K562 (cell line): Measurements from ENCODE around the gene FASN. TPM values are rescaled to one million over a fixed set of nuclear protein-coding genes. Genes with fewer than 3 reads are reported as not detected.
A peak's percentile ranks its signal among the peaks of the same experiment; 100 is the strongest.

Experiments
- ATAC-seq: fragments of 200-7000 bp; cut with Tn5 transposase; 3 replicates; pipeline ENCODE4 v1.9.1; 2020; ENCODE audit warnings: moderate library complexity
- BruUV-seq: library from RNA; stranded (reverse); fragments of 400-500 nt; replicated peaks from 2 replicates; lab custom pipeline; 2021; lab: Mats Ljungman, UMichigan
- CTCF ChIA-PET: fragments of 300-600 bp; formaldehyde crosslinking; extraction: SDS; loops from one replicate; lab custom pipeline; 2021; ENCODE audit warnings: low intra/inter-chr PET ratio; lab: Yijun Ruan, JAX
- POLR2A ChIA-PET: fragments of 300-600, 350-650 bp; sonication (Branson Sonifier 250); formaldehyde crosslinking; extraction: SDS; loops from one replicate; lab custom pipeline; 2021; ENCODE audit warnings: antibody characterized with exemption, inconsistent platforms; lab: Yijun Ruan, JAX
- DNase-seq, 4 experiments: peaks; one replicate each; pipeline versions ENCODE4 v3.0.0 to v3.0.0-alpha.2; 2011 to 2018; ENCODE audit warnings: low spot score in 3 of 4, mixed read lengths in 3 of 4; ENCODE audit errors: extremely low read depth in 1 of 4
- FAIRE-seq: peaks from 2 replicates; lab custom pipeline; 2011; peaks lifted over from hg19 to GRCh38; lab: Jason Lieb, UNC
- H2AFZ ChIP-seq: 2 replicates; pipeline ENCODE4 v1.6.0; 2011; ENCODE audit warnings: low read depth, low read length, control low read depth, inconsistent platforms
- H3K27ac ChIP-seq: fragments of 200-600 bp; 3 replicates; pipeline ENCODE4 v1.8.0; 2011; ENCODE audit warnings: low read depth, mild to moderate bottlenecking, control low read depth, inconsistent platforms, low read length, moderate library complexity, mixed read lengths; ENCODE audit errors: extremely low read depth
- H3K27me3 ChIP-seq, 2 experiments: fragments of 300-600 bp in 1 of 2; 2 replicates in 1 of 2; 3 replicates in 1 of 2; pipeline versions ENCODE4 v1.6.0 to v1.8.0; 2011; ENCODE audit warnings: inconsistent platforms in 2 of 2, low read length in 2 of 2, mild to moderate bottlenecking in 1 of 2, mixed read lengths in 1 of 2, moderate library complexity in 1 of 2; ENCODE audit not compliant: control insufficient read depth in 2 of 2, insufficient read depth in 2 of 2
- H3K36me3 ChIP-seq: fragments of 300-600 bp; 3 replicates; pipeline ENCODE4 v1.8.0; 2011; ENCODE audit warnings: mild to moderate bottlenecking, low read length, inconsistent platforms; ENCODE audit not compliant: control insufficient read depth, insufficient read depth
- H3K4me1 ChIP-seq, 2 experiments: fragments of 200-600 bp in 1 of 2; replicated peaks in 1 of 2; 2 replicates in 1 of 2; 3 replicates in 1 of 2; pipeline versions ENCODE4 v1.5.1 to v1.8.0; 2011; ENCODE audit warnings: inconsistent platforms in 2 of 2, low read length in 2 of 2, mild to moderate bottlenecking in 1 of 2, mixed read lengths in 1 of 2, moderate library complexity in 1 of 2; ENCODE audit not compliant: control insufficient read depth in 2 of 2, insufficient read depth in 2 of 2
- H3K4me2 ChIP-seq: 2 replicates; pipeline ENCODE4 v1.6.1; 2011; ENCODE audit warnings: low read length, control low read depth, inconsistent platforms, mixed read lengths; ENCODE audit not compliant: insufficient read depth
- H3K4me3 ChIP-seq: fragments of 200-600 bp; sonication (generic), shearing (Covaris generic); 2 replicates; pipeline ENCODE4 v1.5.1; 2016; ENCODE audit warnings: control low read depth, inconsistent platforms
- H3K79me2 ChIP-seq: fragments of 200-600 bp; 3 replicates; pipeline ENCODE4 v1.8.0; 2011; ENCODE audit warnings: low read length, inconsistent platforms; ENCODE audit not compliant: control insufficient read depth, insufficient read depth
- H3K9ac ChIP-seq, 2 experiments: 2 replicates each; pipeline versions ENCODE4 v1.6.0 to v1.6.1; 2011; ENCODE audit warnings: low read depth in 2 of 2, low read length in 2 of 2, control low read depth in 1 of 2, inconsistent platforms in 1 of 2, mild to moderate bottlenecking in 1 of 2, mixed read lengths in 1 of 2; ENCODE audit not compliant: insufficient read depth in 1 of 2
- H3K9me1 ChIP-seq: one replicate; pipeline ENCODE4 v1.6.0; 2011; ENCODE audit warnings: inconsistent platforms, mild to moderate bottlenecking, low read length, moderate library complexity; ENCODE audit not compliant: control insufficient read depth, insufficient read depth
- H3K9me3 ChIP-seq: replicated peaks from 2 replicates; pipeline ENCODE4 v1.5.1; 2011; ENCODE audit warnings: low read depth, low read length, inconsistent platforms; ENCODE audit not compliant: control insufficient read depth, insufficient read depth
- H4K20me1 ChIP-seq: replicated peaks from 2 replicates; pipeline ENCODE4 v1.6.1; 2011; ENCODE audit warnings: low read length, inconsistent platforms, mixed read lengths; ENCODE audit not compliant: control insufficient read depth, insufficient read depth
- BRF1 ChIP-seq: IDR thresholded peaks from 3 replicates; pipeline ENCODE4 v1.6.1; 2011; ENCODE audit warnings: borderline replicate concordance, mild to moderate bottlenecking; ENCODE audit not compliant: insufficient read length; ENCODE audit errors: extremely low read depth
- CLOCK ChIP-seq: fragments of 250-450 bp; sonication (Bioruptor Pico); IDR thresholded peaks from 2 replicates; pipeline ENCODE4 v1.4.0; 2020; ENCODE audit warnings: mild to moderate bottlenecking, moderate library complexity, borderline replicate concordance
- ETV1 ChIP-seq: fragments of 450-650 bp; conservative IDR thresholded peaks from 2 replicates; pipeline ENCODE4 v1.6.1; 2016; ENCODE audit warnings: missing genetic modification characterization, control low read depth, low read depth, missing compliant biosample characterization
- FOS ChIP-seq: IDR thresholded peaks from 3 replicates; pipeline ENCODE4 v1.6.1; 2011; ENCODE audit not compliant: insufficient read length; ENCODE audit errors: extremely low read depth
- GTF2A2 ChIP-seq: IDR thresholded peaks from 2 replicates; pipeline ENCODE4 v1.6.1; 2016; ENCODE audit warnings: mild to moderate bottlenecking, missing genetic modification characterization, missing compliant biosample characterization
- HLTF ChIP-seq: fragments of 450-650 bp; IDR thresholded peaks from 2 replicates; pipeline ENCODE4 v1.6.1; 2016
- HSF4 ChIP-seq: fragments of 250-450 bp; sonication (Bioruptor Pico); IDR thresholded peaks from 2 replicates; pipeline ENCODE4 v2.1.2; 2022; ENCODE audit warnings: mild to moderate bottlenecking, moderate library complexity, borderline replicate concordance
- ID3 ChIP-seq, 2 experiments: fragments of 250-450 bp in 1 of 2; fragments of 450-650 bp in 1 of 2; sonication (Bioruptor Pico) in 1 of 2; IDR thresholded peaks; 2 replicates each; pipeline versions ENCODE4 v1.6.1 to v1.8.0; 2016 to 2021; ENCODE audit warnings: mild to moderate bottlenecking in 2 of 2, moderate library complexity in 2 of 2, missing compliant biosample characterization in 1 of 2, missing genetic modification characterization in 1 of 2
- MLX ChIP-seq, 2 experiments: fragments of 450-650 bp in 1 of 2; sonication (generic) in 1 of 2; formaldehyde crosslinking; conservative IDR thresholded peaks; 2 replicates each; pipeline versions ENCODE4 v1.4.0 to v1.8.1; 2020 to 2022; ENCODE audit warnings: mild to moderate bottlenecking in 1 of 2, missing genetic modification reagents in 1 of 2
- NR0B1 ChIP-seq: fragments of 450-650 bp; IDR thresholded peaks from one replicate; pipeline ENCODE4 v1.6.1; 2018; ENCODE audit warnings: mild to moderate bottlenecking, moderate library complexity; ENCODE audit not compliant: partially characterized antibody
- PHB2 ChIP-seq: fragments of 450-650 bp; IDR thresholded peaks from 2 replicates; pipeline ENCODE4 v1.6.1; 2017; ENCODE audit warnings: low read depth
- PHF20 ChIP-seq: fragments of 450-650 bp; IDR thresholded peaks from 2 replicates; pipeline ENCODE4 v1.6.1; 2018; ENCODE audit not compliant: partially characterized antibody
- PML ChIP-seq: IDR thresholded peaks from 2 replicates; pipeline ENCODE4 v1.6.1; 2012; ENCODE audit warnings: low read length, inconsistent platforms
- SMAD2 ChIP-seq: fragments of 150-350 bp; IDR thresholded peaks from 2 replicates; pipeline ENCODE4 v1.6.1; 2014; ENCODE audit warnings: low read depth, mild to moderate bottlenecking, low read length
- WGBS: fragments of 100-300 bp; shearing (Covaris generic); methylation state at CpG from one replicate; pipeline ENCODE4 v1.1.6; 2016; ENCODE audit warnings: low coverage, mixed read lengths; ENCODE audit not compliant: insufficient coverage; ENCODE audit errors: missing lambda C conversion rate; 5-methylcytosine and 5-hydroxymethylcytosine counted together
- in situ Hi-C: fragments of 300-500 bp; cut with MboI; formaldehyde crosslinking; loops from 4 replicates; pipeline ENCODE4 v1.15.0; 2018; ENCODE audit warnings: inconsistent platforms, mixed read lengths
- intact Hi-C: fragments of 100-400 bp; cut with micrococcal nuclease; formaldehyde crosslinking; loops from 2 replicates; pipeline ENCODE4 v1.14.2; 2022
- polyA plus RNA-seq, 8 experiments: library from polyadenylated mRNA; depleted of rRNA in 4 of 8; stranded (reverse) in 5 of 8; unstranded in 3 of 8; fragments of >200 nt; fragmentation: Nextera tagmentation in 2 of 8; fragmentation: Illumina TruSeq in 1 of 8; extraction: Ambion mirVana in 2 of 8; extraction: Trizol in 1 of 8; gene quantifications; 2 replicates each; pipeline versions ENCODE4 v1.2.1 to v1.2.3, GENCODE V29; 2011 to 2014; ENCODE audit warnings: inconsistent platforms in 1 of 8, missing spikeins in 1 of 8
- total RNA-seq, 7 experiments: library from RNA; depleted of rRNA in 6 of 7; stranded (reverse); fragments of >200 nt in 6 of 7; fragmentation: Illumina TruSeq in 2 of 7; extraction: Trizol in 2 of 7; gene quantifications; 2 replicates each; pipeline versions ENCODE4 v1.2.1 to v1.2.3, GENCODE V29; 2011 to 2021; ENCODE audit warnings: low replicate concordance in 1 of 7

Gene FASN
- total and polyA plus RNA-seq, 9 of the 15 experiments (the other 6 are each of a cell fraction or from before 2014, with no cell fraction given), result 0.15 to 663 (median 49.9) TPM

- intact Hi-C loops, result no loop called here
- H3K36me3 ChIP-seq, result peaks cover 19% of the 10 kb centered on the region; the same call in 2 of the 3 replicates
- TF ChIP-seq BRF1 (no peak), NR0B1 (no peak), PML (no peak), PHF20 (no peak), ETV1 (no peak), FOS (no peak), PHB2 (no peak), GTF2A2 (tag) (no peak), HSF4 (CRISPR knock-in tag) (no peak), SMAD2 (no peak), ID3 (CRISPR knock-in tag; IDR thresholded peaks at IDR 0.05) (no peak), ID3 (tag; IDR thresholded peaks at IDR 0.05) (no peak), CLOCK (no peak), MLX (CRISPR knock-in tag; conservative IDR thresholded peaks at IDR 0.05) (no peak), HLTF (no peak)
- TF ChIP-seq, all 486 proteins: peak for 0
- Histone ChIP-seq H3K27me3 (no peaks in the 10 kb centered on the region), H3K9me1 (peaks cover 7% of the 10 kb centered on the region), H3K27ac (no peak overlapping the region), H3K79me2 (peaks cover 2% of the 10 kb centered on the region; the same call in 1 of the 3 replicates), H3K9ac (peak overlapping the region in 1 of 2 experiments; percentile 65; a peak in 2 of 4 replicates), H3K4me2 (no peak overlapping the region), H3K9me3 (no peaks in the 10 kb centered on the region), H3K4me1 (peaks cover 30 to 45% of the 10 kb centered on the region in 2 experiments), H2AFZ (no peak overlapping the region), H3K4me3 (no peak overlapping the region), H4K20me1 (no peaks in the 10 kb centered on the region; the same call in 1 of the 2 replicates)
- CTCF ChIA-PET, result no interaction called here
- ATAC-seq, result no peak
- no peak for FAIRE-seq
- no peak for DNase-seq
- 70% methylated on average over 7 of the region's 10 CpGs for WGBS
- POLR2A ChIA-PET, result interaction anchor here (0.8 kb wide), 1 partner anchor 16 kb away, joined by 3 read pairs; no protein-coding TSS in a partner anchor
- in situ Hi-C loops, result no loop called here
- BruUV-seq, result no TSS peak
Measured at GRCh38 chr17:82114447-82114846, 16.4 kb upstream of the FASN start.
